GM12865 (cell line): Measurements from ENCODE around the gene PSME4.
"Not testable (repeated sequence)": the region's sequence is repeated elsewhere in the genome, so short reads cannot be mapped to it uniquely, and the experiment has no call there.

Experiments used
- DNase-seq: peaks from one replicate; pipeline ENCODE4 v3.0.0; 2010; ENCODE audit warnings: low read depth
- H3K4me3 ChIP-seq: 2 replicates; pipeline ENCODE4 v1.5.1; 2011; ENCODE audit warnings: mild to moderate bottlenecking, low read depth, low read length, control low read depth
- TF ChIP-seq, protein P1 (sequence below): IDR thresholded peaks from 2 replicates; pipeline ENCODE4 v1.5.1; 2011; ENCODE audit warnings: low read length, control low read depth, low read depth, inconsistent platforms; ENCODE audit not compliant: insufficient read depth; ENCODE audit errors: missing control alignments

Gene PSME4

DNA sequence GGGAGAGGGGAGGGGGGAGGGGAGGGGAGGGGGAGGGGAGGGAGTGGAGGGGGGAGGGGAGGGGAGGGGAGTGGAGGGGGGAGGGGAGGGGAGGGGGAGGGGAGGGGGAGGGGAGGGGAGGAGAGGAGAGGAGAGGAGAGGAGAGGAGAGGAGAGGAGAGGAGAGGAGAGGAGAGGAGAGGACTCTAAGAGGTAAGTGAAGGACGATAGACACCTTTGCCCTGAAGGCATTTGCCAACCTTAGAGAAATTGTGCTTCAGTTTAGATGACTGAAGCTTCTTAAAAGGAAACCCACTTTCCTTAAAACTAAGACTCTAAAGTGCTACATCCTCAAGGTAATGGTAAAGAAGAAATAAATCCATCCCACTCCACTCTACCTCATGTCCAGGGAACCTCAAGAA, 130.2 kb downstream of the PSME4 start:
- TF ChIP-seq, protein P1, sequence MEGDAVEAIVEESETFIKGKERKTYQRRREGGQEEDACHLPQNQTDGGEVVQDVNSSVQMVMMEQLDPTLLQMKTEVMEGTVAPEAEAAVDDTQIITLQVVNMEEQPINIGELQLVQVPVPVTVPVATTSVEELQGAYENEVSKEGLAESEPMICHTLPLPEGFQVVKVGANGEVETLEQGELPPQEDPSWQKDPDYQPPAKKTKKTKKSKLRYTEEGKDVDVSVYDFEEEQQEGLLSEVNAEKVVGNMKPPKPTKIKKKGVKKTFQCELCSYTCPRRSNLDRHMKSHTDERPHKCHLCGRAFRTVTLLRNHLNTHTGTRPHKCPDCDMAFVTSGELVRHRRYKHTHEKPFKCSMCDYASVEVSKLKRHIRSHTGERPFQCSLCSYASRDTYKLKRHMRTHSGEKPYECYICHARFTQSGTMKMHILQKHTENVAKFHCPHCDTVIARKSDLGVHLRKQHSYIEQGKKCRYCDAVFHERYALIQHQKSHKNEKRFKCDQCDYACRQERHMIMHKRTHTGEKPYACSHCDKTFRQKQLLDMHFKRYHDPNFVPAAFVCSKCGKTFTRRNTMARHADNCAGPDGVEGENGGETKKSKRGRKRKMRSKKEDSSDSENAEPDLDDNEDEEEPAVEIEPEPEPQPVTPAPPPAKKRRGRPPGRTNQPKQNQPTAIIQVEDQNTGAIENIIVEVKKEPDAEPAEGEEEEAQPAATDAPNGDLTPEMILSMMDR: no peak
- DNase-seq: no peak
- H3K4me3 ChIP-seq: no peak overlapping the region

DNA sequence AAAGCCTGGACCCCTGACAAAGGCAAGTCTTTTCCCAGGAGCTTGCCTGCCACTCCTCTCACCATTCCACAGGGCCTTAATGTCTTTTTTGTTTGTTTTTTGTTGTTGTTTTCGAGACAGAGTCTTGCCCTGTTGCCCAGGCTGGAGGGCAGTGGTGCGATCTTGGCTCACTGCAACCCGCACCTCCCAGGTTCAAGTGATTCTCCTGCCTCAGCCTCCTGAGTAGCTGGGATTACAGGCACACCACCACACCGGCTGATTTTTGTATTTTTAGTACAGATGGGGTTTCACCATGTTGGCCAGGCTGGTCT, 140.9 kb downstream of the PSME4 start:
- not testable (repeated sequence) for DNase-seq, H3K4me3 ChIP-seq

DNA sequence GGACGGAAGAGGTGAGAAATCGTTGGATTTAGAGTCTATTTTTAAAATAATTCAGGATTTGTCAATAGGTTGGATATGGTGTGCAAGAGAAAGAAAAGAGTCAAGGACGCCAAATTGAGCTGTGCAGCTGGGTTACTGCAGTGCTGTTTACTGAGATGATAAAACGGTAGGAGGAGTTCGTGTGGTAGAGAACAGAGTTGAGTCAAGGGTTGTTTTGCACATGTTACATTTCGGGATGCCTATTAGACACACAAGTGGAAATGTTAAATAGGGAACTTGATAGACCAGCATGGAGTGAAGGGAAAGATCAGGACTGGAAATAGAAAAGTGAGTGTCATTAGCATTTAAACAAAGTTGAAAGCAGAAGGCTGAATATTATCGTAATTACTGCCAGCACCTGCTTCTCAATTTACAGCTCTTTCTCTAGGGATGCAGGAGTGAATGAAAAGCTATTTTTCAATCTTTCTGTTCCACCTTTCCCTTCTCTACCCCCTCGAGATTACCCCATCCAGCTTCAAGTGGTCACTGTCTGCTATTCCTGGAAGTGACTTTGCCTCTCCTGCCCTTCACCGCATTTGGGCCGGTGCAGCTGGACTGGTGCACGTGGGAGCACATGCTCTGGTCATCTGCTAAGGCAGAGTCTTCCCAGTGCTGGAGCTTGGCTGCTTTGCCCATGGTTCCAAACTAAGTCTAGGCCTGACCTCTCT, 141.4 kb downstream of the PSME4 start:
- TF ChIP-seq, protein P1: no peak
- no peak overlapping the region for H3K4me3 ChIP-seq
- DNase-seq: no peak

DNA sequence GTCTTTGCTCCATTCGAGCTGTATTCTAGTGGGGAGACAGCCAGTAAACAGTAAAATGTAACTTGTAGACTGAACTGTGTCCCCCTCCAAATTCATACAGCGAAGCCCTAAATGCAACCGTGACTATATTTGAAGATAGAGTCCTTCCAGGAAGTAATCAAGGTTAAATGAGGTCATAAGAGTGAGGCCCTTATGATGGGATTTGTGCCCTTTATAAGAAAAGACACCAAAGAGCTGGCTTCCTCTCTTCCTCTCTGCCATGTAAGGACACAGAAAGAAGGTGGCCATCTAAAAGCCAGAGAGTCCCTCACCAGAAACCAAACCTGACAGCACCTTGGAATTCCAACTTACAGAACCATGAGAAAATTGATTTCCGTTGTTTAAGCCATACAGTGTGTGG, 142.5 kb downstream of the PSME4 start:
- no peak overlapping the region for H3K4me3 ChIP-seq
- no peak for DNase-seq
- TF ChIP-seq, protein P1: no peak

DNA sequence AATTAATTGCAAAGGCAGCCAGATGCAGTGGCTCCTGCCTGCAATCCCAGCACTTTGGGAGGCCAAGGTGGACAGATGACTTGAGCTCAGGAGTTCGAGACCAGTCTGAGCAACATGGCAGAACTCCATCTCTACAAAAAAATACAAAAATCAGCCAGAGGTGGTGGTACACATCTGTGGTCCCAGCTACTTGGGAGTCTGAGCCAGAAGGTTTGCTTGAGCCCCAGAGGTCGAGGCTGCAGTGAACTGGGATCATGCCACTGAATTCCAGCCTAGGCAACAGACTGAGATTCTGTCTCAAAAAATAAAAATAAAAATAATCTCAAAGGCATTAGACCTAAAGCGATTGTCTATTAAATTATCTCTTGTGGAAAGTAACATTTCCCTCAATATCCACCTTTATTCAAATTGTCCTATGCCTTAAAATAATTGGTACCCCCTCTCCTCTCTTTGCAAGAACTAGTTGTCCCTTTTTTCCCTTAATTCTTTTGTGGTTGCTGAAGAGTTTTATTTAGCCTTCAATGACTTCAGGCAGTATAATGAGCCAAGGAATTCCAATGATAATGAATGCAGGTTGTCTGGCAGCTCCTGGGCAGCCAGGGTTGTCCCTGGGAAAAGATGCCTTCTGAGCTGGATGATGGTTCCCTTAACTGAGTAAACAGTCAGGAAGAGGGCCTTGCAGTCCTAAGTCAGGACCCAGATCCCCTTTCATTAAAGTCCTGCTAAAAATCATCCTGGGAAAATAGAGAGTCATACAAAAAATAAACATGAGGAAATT, 143.2 kb downstream of the PSME4 start:
- no peak for DNase-seq
- no peak overlapping the region for H3K4me3 ChIP-seq
- TF ChIP-seq, protein P1: no peak

DNA sequence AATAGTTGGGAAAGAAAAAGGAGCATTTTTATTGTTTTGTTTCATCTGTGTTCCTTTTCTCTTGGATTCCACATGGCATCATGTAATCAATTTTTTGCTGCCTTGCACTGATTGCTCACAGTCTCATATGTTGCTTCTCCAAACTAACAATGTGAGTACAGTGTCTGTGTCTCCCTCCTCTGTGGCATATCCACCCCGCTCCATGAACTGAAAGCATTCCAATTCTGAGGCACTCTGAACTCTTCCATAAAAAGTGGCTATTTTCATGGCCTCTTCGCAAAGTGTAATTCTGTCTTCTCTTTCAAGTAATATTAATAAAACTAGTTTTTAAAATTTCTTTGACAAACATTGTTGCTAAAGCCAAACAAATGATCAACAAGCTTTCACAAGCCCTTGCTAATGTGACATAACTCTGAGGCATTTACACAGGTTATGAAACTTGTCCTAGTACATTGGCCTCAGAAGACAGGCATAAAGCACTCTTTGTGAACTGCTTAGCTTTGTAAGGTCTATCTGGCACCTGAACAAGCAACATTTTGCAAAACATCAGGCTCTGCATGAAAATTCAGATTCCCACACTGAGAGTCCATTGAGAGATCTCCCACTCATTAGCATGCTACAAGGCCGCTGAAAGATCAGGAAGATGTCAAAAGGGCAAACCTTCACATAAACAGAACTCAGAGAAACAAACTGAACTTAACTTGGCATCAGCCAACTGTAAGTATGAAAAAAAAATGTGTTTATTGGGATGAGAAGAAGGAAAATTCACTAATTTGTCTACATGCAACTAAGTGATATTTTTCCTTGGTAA, 144.0 kb downstream of the PSME4 start:
- TF ChIP-seq, protein P1: no peak
- DNase-seq: no peak

DNA sequence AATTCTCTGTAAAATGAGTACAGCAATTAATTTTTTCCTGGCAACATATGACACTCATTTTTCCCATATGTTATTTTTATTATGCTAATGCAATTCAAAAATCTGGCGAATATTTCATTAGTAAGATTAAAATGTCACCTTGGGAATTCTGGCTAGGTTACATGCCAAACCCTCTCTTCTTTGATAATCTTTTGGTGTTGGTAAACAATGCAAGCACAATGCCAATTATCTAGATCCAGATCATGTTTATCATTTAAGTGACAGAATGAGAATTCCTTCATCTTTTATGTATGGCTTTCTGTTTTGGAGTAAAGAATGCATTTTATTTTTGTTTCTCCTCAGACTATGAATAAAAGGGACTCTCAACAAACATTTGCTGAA, 144.8 kb downstream of the PSME4 start:
- DNase-seq: no peak
- no peak overlapping the region for H3K4me3 ChIP-seq
- TF ChIP-seq, protein P1: no peak

More for the DNA sequence above, 144.0 kb downstream of the PSME4 start:
- H3K4me3 ChIP-seq: no peak overlapping the region

DNA sequence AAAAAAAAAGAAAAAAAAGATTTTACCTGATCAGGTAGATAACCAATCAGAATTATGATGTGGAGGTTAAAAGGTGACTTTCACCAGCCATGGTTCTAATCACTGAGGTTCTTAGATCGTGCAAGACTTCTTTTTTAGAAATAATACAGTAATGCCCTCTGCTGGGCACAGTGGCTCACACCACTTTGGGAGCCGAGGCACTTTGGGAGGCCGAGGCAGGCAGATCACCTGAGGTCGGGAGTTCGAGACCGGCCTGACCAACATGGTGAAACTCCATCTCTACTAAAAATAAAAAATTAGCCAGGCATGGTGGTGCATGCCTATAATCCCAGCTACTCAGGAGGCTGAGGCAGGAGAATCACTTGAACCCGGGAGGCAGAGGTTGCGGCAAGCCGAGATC, 147.2 kb downstream of the PSME4 start:
- peak; percentile 36 for DNase-seq
- not testable (repeated sequence) for H3K4me3 ChIP-seq
